GM12878 (cell line): Measurements from ENCODE around the gene APC2. TPM values are rescaled to one million over a fixed set of nuclear protein-coding genes. Genes with fewer than 3 reads are reported as not detected.
A peak's percentile ranks its signal among the peaks of the same experiment; 100 is the strongest.

Experiments
- ATAC-seq: fragments of 200-7000 bp; cut with Tn5 transposase; 3 replicates; pipeline ENCODE4 v1.9.1; 2020; ENCODE audit warnings: mild to moderate bottlenecking, moderate library complexity
- BruUV-seq: library from RNA; stranded (reverse); fragments of 400-500 nt; replicated peaks from 2 replicates; lab custom pipeline; 2021; lab: Mats Ljungman, UMichigan
- CTCF ChIA-PET: fragments of 300-600 bp; sonication (Branson Sonifier 250); formaldehyde crosslinking; extraction: SDS; loops from one replicate; lab custom pipeline; 2021; ENCODE audit warnings: inconsistent platforms; lab: Yijun Ruan, JAX
- POLR2A ChIA-PET: fragments of 350-600 bp; formaldehyde crosslinking; extraction: SDS; loops from one replicate; lab custom pipeline; 2021; ENCODE audit warnings: inconsistent platforms; lab: Charles Lee
- RAD21 ChIA-PET: fragments of 300-600 bp; sonication (Branson Sonifier 250); formaldehyde crosslinking; loops from one replicate; lab custom pipeline; 2023; ENCODE audit warnings: antibody characterized with exemption; ENCODE audit not compliant: unreplicated experiment; lab: Charles Lee
- SMC1A ChIA-PET: fragments of 300-600 bp; sonication (Branson Sonifier 250); formaldehyde crosslinking; loops from one replicate; lab custom pipeline; 2023; ENCODE audit not compliant: unreplicated experiment, uncharacterized antibody; lab: Charles Lee
- DNase-seq: peaks from one replicate; pipeline ENCODE4 v3.0.0-alpha.2; 2011; ENCODE audit warnings: low read depth, low spot score
- FAIRE-seq: peaks from 3 replicates; lab custom pipeline; 2011; peaks lifted over from hg19 to GRCh38; lab: Jason Lieb, UNC
- H2AFZ ChIP-seq: 2 replicates; pipeline ENCODE4 v1.6.0; 2011; ENCODE audit warnings: low read depth, low read length, control low read depth; ENCODE audit not compliant: control insufficient read depth
- H3K27ac ChIP-seq: 2 replicates; pipeline ENCODE4 v1.5.1; 2011; ENCODE audit warnings: control low read depth; ENCODE audit not compliant: control insufficient read depth, insufficient read depth
- H3K27me3 ChIP-seq, 2 experiments: replicated peaks in 1 of 2; 2 replicates each; pipeline versions ENCODE4 v1.6.0 to v1.6.1; 2011; ENCODE audit warnings: low read length in 1 of 2; ENCODE audit not compliant: control insufficient read depth in 2 of 2, insufficient read depth in 2 of 2
- H3K36me3 ChIP-seq, 2 experiments: 2 replicates each; pipeline ENCODE4 v1.5.1; 2011; ENCODE audit warnings: low read length in 1 of 2; ENCODE audit not compliant: control insufficient read depth in 2 of 2, insufficient read depth in 2 of 2
- H3K4me1 ChIP-seq: 2 replicates; pipeline ENCODE4 v1.6.1; 2011; ENCODE audit warnings: mild to moderate bottlenecking, low read length, moderate library complexity, mixed read lengths; ENCODE audit not compliant: control insufficient read depth, insufficient read depth
- H3K4me2 ChIP-seq: 2 replicates; pipeline ENCODE4 v1.6.0; 2011; ENCODE audit warnings: control low read depth; ENCODE audit not compliant: control insufficient read depth, insufficient read depth
- H3K4me3 ChIP-seq: fragments of 200-600 bp; sonication (generic); 2 replicates; pipeline ENCODE4 v1.5.1; 2016
- H3K79me2 ChIP-seq: 2 replicates; pipeline ENCODE4 v1.6.0; 2011; ENCODE audit warnings: low read length; ENCODE audit not compliant: control insufficient read depth, insufficient read depth
- H3K9ac ChIP-seq: 2 replicates; pipeline ENCODE4 v1.8.0; 2011; ENCODE audit warnings: low read length, control low read depth, mixed read lengths; ENCODE audit not compliant: control insufficient read depth, insufficient read depth
- H3K9me3 ChIP-seq: replicated peaks from 3 replicates; pipeline ENCODE4 v1.5.1; 2011; ENCODE audit warnings: mild to moderate bottlenecking, low read length; ENCODE audit not compliant: control insufficient read depth, insufficient read depth
- H4K20me1 ChIP-seq: 2 replicates; pipeline ENCODE4 v1.6.0; 2011; ENCODE audit not compliant: control insufficient read depth, insufficient read depth
- ASH2L ChIP-seq: fragments of 300-600, 200-600 bp; sonication (generic); IDR thresholded peaks from 2 replicates; pipeline ENCODE4 v1.6.1; 2017; ENCODE audit warnings: low read depth, mild to moderate bottlenecking, borderline replicate concordance
- DPF2 ChIP-seq: fragments of 450-650 bp; IDR thresholded peaks from 2 replicates; pipeline ENCODE4 v1.6.1; 2017; ENCODE audit warnings: mild to moderate bottlenecking
- EED ChIP-seq: sonication (generic); IDR thresholded peaks from 2 replicates; pipeline ENCODE4 v1.6.1; 2016; ENCODE audit warnings: antibody characterized with exemption, low read depth
- FOS ChIP-seq: IDR thresholded peaks from 3 replicates; pipeline ENCODE4 v1.6.1; 2011; ENCODE audit warnings: borderline replicate concordance; ENCODE audit not compliant: insufficient read length; ENCODE audit errors: extremely low read depth
- HDAC6 ChIP-seq: fragments of 200-600 bp; sonication (generic); IDR thresholded peaks from one replicate; pipeline ENCODE4 v1.8.0; 2017; ENCODE audit warnings: antibody characterized with exemption; ENCODE audit not compliant: unreplicated experiment
- HDGF ChIP-seq: fragments of 450-650 bp; IDR thresholded peaks from 2 replicates; pipeline ENCODE4 v1.6.1; 2016; ENCODE audit warnings: antibody characterized with exemption
- IRF4 ChIP-seq: IDR thresholded peaks from 2 replicates; pipeline ENCODE4 v1.6.1; 2011; ENCODE audit warnings: low read depth, low read length
- PAX8 ChIP-seq: fragments of 450-650 bp; IDR thresholded peaks from 2 replicates; pipeline ENCODE4 v1.6.1; 2017; ENCODE audit warnings: mild to moderate bottlenecking, moderate library complexity
- POU2F2 ChIP-seq: IDR thresholded peaks from 3 replicates; pipeline ENCODE4 v1.6.1; 2011; ENCODE audit warnings: low read depth, mild to moderate bottlenecking, low read length, borderline replicate concordance
- SMC3 ChIP-seq: IDR thresholded peaks from 2 replicates; pipeline ENCODE4 v1.6.1; 2011; ENCODE audit warnings: low read length, improper control_type of control experiment, borderline replicate concordance
- SREBF2 ChIP-seq: IDR thresholded peaks from 2 replicates; pipeline ENCODE4 v1.6.1; 2012; ENCODE audit warnings: mild to moderate bottlenecking, low read length
- ZNF384 ChIP-seq: IDR thresholded peaks from 2 replicates; pipeline ENCODE4 v1.6.1; 2012; ENCODE audit warnings: low read depth, mild to moderate bottlenecking, low read length, improper control_type of control experiment, borderline replicate concordance
- ZZZ3 ChIP-seq: IDR thresholded peaks from 2 replicates; pipeline ENCODE4 v1.6.1; 2011; ENCODE audit warnings: low read depth; ENCODE audit not compliant: control insufficient read depth, insufficient read length
- WGBS: methylation state at CpG from one replicate; pipeline ENCODE4 v1.1.6; 2016; ENCODE audit warnings: low lambda C conversion rate; ENCODE audit not compliant: insufficient replicate concordance, insufficient coverage; ENCODE audit errors: missing lambda C conversion rate; 5-methylcytosine and 5-hydroxymethylcytosine counted together
- in situ Hi-C: fragments of 300-500 bp; cut with MboI; formaldehyde crosslinking; loops from 9 replicates; pipeline ENCODE4 v1.14.3; 2018; ENCODE audit warnings: mixed read lengths
- intact Hi-C: fragments of 100-400 bp; cut with micrococcal nuclease; formaldehyde crosslinking; loops from one replicate; pipeline ENCODE4 v1.14.2; 2022; ENCODE audit not compliant: unreplicated experiment
- polyA plus RNA-seq, 11 experiments: library from polyadenylated mRNA; depleted of rRNA in 4 of 11; unstranded in 6 of 11; stranded (reverse) in 5 of 11; fragments of >200 nt; fragmentation: Nextera tagmentation in 4 of 11; fragmentation: Illumina TruSeq in 1 of 11; extraction: Ambion mirVana in 4 of 11; extraction: Trizol in 1 of 11; gene quantifications; 1 replicate in 1 of 11; 2 replicates in 10 of 11; pipeline versions ENCODE4 v1.2.1 to v1.2.3, GENCODE V29; 2011 to 2016; ENCODE audit warnings: inconsistent platforms in 2 of 11, missing spikeins in 2 of 11, low read depth in 1 of 11
- total RNA-seq, 4 experiments: library from RNA; depleted of rRNA in 3 of 4; stranded (reverse); fragments of >200 nt in 3 of 4; fragmentation: Illumina TruSeq in 1 of 4; extraction: Trizol in 1 of 4; gene quantifications; 2 replicates each; pipeline versions ENCODE4 v1.2.1 to v1.2.3, GENCODE V29; 2013 to 2021
- TF ChIP-seq, protein P1 (sequence below): fragments of 150-350 bp; IDR thresholded peaks from 2 replicates; pipeline ENCODE4 v1.6.1; 2014; ENCODE audit warnings: mild to moderate bottlenecking, low read depth, low read length
- TF ChIP-seq, protein P2 (sequence below): IDR thresholded peaks from 2 replicates; pipeline ENCODE4 v1.6.1; 2012; ENCODE audit warnings: low read length, inconsistent platforms
- TF ChIP-seq, protein P3 (sequence below): IDR thresholded peaks from 2 replicates; pipeline ENCODE4 v1.6.1; 2012; ENCODE audit warnings: low read depth, low read length, improper control_type of control experiment
- TF ChIP-seq, protein P4 (sequence below): IDR thresholded peaks from 2 replicates; pipeline ENCODE4 v1.6.1; 2011; ENCODE audit warnings: low read depth, mild to moderate bottlenecking, low read length, moderate library complexity, borderline replicate concordance; ENCODE audit errors: extremely low read depth

APC2 gene
- total and polyA plus RNA-seq, 10 of the 15 experiments (the other 5 are each of a cell fraction or from before 2014, with no cell fraction given), result under 0.01 to 0.73 (median 0.04) TPM; not detected in 5

DNA sequence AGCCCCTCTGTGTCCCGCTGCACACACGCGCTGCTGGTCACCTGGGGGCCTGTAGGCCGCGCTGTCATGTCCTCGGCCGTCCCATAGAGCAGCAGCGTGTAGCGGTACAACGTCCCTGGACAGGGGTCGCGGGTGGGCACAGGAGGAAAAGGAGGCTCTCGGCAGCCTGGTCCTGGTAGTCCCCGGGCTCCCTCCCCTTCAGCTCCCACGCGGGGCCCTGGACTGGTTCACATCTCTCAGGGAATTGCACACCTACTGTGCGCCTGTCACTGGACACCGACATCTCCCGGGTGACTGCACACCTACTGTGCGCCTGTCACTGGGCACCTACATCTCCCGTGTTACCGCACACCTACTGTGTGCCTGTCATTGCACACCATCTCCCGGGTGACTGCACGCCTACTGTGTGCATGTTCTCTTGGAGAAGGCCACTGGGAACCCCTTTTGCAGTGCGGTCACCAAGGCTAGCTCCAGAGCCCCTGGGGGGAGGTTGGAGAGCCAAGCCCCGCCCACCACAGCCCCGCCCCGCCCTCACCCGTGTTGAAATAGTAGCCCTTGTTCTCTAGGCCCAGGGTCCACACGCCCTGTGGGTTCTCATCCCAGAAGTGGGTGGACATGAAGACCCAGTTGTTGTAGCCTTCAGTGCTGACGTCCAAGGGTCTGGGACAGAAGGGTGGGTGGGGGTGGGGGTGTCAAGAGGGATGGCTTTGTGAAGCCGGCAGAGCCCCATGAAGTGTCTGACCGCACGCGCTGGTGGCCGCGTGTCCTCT lies 32.6 kb downstream of the APC2 start (continued):
- no peak for TF ChIP-seq POU2F2
- TF ChIP-seq DPF2, result peak; percentile 99
- TF ChIP-seq, all 136 proteins: peak for 3

DNA sequence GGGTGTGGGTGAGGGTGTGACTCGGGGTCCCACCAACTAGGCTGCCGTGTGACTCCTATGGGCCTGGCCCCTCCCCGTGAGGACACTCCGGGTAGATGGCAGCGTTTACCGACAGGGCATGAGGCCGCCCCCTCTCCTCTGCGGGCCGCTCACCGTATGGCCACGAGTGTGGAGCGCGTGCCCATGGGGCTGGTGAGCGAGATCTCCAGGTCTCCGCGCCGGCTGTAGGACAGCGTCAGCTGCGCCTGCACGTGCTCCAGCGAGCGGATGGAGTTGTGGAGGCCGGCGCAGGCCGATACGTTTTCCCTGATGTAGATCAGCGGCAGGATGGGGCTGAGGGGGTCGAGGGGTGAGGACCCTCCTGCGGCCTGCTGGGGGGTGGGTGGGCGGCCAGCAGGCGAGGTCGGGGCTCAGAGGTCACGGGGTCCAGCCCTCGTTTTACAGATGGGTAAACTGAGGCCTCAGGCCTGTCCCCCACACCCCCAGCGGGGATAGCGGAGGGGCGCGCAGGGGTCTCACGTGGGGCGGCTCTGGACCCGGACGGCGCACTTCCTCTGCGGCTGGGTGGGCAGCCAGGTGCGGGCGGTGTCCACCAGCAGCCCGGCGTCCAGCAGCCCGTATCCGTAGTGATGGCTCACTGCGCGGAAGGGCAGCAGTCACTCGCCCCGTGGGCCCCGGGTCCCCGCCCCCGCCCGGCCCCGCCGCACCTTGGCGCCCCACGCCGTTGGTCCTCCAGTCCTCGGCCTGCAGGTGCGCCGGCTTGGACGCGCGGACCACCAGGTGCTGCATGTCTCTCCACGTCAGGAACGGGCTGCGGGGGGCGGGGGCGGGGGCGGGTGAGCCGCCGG lies 33.4 kb downstream of the APC2 start:
- CTCF ChIA-PET, result no interaction called here
- RAD21 ChIA-PET, result no interaction called here
- no TSS peak for BruUV-seq

More for the DNA sequence above, 33.4 kb downstream of the APC2 start:
- Histone ChIP-seq H3K36me3 (no peaks in the 10 kb centered on the region), H3K27me3 (no peaks in the 10 kb centered on the region), H2AFZ (no peak overlapping the region)
- SMC1A ChIA-PET, result no interaction called here
- in situ Hi-C loops, result no loop called here
- TF ChIP-seq ASH2L (no peak), POU2F2 (no peak), IRF4 (no peak), ZNF384 (no peak), PAX8 (no peak), EED (no peak), FOS (no peak), HDGF (no peak), HDAC6 (no peak), ZZZ3 (no peak), SMC3 (no peak), SREBF2 (no peak)
- TF ChIP-seq, protein P1, sequence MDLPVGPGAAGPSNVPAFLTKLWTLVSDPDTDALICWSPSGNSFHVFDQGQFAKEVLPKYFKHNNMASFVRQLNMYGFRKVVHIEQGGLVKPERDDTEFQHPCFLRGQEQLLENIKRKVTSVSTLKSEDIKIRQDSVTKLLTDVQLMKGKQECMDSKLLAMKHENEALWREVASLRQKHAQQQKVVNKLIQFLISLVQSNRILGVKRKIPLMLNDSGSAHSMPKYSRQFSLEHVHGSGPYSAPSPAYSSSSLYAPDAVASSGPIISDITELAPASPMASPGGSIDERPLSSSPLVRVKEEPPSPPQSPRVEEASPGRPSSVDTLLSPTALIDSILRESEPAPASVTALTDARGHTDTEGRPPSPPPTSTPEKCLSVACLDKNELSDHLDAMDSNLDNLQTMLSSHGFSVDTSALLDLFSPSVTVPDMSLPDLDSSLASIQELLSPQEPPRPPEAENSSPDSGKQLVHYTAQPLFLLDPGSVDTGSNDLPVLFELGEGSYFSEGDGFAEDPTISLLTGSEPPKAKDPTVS, result no peak
- TF ChIP-seq, protein P2, sequence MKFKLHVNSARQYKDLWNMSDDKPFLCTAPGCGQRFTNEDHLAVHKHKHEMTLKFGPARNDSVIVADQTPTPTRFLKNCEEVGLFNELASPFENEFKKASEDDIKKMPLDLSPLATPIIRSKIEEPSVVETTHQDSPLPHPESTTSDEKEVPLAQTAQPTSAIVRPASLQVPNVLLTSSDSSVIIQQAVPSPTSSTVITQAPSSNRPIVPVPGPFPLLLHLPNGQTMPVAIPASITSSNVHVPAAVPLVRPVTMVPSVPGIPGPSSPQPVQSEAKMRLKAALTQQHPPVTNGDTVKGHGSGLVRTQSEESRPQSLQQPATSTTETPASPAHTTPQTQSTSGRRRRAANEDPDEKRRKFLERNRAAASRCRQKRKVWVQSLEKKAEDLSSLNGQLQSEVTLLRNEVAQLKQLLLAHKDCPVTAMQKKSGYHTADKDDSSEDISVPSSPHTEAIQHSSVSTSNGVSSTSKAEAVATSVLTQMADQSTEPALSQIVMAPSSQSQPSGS, result no peak
- TF ChIP-seq, protein P3, sequence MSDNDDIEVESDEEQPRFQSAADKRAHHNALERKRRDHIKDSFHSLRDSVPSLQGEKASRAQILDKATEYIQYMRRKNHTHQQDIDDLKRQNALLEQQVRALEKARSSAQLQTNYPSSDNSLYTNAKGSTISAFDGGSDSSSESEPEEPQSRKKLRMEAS, result no peak
- TF ChIP-seq, protein P4, sequence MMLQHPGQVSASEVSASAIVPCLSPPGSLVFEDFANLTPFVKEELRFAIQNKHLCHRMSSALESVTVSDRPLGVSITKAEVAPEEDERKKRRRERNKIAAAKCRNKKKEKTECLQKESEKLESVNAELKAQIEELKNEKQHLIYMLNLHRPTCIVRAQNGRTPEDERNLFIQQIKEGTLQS, result no peak
- TF ChIP-seq, all 136 proteins: peak for 0
- no peak for DNase-seq
- no peak for FAIRE-seq
- Histone ChIP-seq H3K9me3 (no peaks in the 10 kb centered on the region), H3K4me1 (no peaks in the 10 kb centered on the region), H3K4me3 (no peak overlapping the region), H3K79me2 (peaks cover 6% of the 10 kb centered on the region), H3K27ac (no peak overlapping the region), H3K4me2 (no peak overlapping the region), H3K9ac (no peak overlapping the region), H4K20me1 (no peaks in the 10 kb centered on the region)
- POLR2A ChIA-PET, result no interaction called here
- 92% methylated on average over 29 of the region's 77 CpGs for WGBS
- intact Hi-C loops, result no loop called here
- ATAC-seq, result no peak
